Stromal cell of bone marrow (primary cell): ENCODE measurements around the gene APOBEC3C.
"Not testable (repeated sequence)": the region's sequence is repeated elsewhere in the genome, so short reads cannot be mapped to it uniquely, and the experiment has no call there.

ENCODE experiments used
- DNase-seq: peaks from one replicate; pipeline ENCODE4 v3.0.0-alpha.2; 2012; ENCODE audit warnings: low read depth

APOBEC3C gene

DNA sequence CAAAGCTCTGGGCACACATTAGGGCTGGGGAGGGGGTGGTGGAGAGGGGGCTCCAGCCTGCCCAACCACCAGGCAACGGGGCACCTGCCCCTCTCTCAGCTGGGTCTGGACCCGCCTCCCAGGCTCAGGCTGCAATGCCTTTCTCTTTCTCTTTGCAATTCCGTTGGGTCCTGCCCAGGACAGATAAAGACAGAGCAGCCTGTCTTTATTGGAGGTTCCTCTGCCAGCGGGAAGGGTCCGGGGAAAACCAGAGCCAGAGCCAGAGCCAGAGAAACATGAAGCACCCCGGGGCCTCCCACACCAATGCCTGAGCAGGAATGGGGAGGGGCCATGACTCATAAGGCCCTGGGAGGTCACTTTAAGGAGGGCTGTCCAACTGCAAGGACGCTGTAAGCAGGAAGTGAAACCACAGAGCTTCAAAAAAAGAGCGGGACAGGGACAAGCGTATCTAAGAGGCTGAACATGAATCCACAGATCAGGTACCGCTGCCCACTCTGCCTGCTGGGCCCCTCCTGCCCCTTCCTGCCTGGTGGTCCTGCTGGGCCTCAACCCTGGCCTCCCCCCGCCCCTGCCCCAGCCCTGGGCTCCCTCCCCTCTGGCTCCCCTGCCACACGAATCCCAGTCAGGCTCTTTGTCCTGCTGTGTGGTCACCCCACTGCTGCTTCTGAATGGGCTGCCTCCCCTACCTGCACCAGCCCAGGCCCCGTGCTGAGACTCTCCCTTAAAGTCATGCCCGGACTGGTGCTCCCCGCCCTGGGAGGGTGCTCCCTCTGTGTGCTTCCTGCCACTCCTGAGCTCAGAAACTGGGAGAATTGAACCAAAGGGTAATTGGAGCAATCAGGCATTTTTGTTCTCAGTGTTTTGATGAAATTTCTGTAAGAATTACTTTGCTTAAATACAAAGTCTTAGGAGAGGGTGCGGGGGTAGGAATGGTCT, 31.8 kb upstream of the APOBEC3C start, which contains the start of gene APOBEC3B:
APOBEC3B (plus strand) TSS at position 356 of the 936 bp plus-strand sequence; CDS start at position 463, 107 bp downstream.
- DNase-seq = peak; percentile 82

DNA sequence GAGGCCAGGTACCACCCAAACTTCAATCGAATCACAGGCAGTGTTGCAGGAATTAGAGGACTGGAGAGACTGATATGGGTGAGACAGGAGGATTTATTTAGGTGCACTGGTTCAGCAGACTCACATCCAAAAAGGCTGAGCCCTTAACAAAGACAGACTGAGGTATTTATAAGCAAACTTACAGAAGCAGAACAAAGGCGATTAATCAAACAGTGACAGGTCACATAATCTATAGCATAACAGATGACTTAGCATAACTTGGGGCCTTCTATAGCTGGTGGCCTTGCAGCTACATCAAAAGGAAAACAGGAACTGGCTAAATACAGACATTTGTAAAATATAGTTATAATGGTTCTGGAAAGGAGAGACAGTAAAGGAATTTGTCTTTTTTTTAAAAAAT, 29.8 kb upstream of the APOBEC3C start:
- no peak for DNase-seq

DNA sequence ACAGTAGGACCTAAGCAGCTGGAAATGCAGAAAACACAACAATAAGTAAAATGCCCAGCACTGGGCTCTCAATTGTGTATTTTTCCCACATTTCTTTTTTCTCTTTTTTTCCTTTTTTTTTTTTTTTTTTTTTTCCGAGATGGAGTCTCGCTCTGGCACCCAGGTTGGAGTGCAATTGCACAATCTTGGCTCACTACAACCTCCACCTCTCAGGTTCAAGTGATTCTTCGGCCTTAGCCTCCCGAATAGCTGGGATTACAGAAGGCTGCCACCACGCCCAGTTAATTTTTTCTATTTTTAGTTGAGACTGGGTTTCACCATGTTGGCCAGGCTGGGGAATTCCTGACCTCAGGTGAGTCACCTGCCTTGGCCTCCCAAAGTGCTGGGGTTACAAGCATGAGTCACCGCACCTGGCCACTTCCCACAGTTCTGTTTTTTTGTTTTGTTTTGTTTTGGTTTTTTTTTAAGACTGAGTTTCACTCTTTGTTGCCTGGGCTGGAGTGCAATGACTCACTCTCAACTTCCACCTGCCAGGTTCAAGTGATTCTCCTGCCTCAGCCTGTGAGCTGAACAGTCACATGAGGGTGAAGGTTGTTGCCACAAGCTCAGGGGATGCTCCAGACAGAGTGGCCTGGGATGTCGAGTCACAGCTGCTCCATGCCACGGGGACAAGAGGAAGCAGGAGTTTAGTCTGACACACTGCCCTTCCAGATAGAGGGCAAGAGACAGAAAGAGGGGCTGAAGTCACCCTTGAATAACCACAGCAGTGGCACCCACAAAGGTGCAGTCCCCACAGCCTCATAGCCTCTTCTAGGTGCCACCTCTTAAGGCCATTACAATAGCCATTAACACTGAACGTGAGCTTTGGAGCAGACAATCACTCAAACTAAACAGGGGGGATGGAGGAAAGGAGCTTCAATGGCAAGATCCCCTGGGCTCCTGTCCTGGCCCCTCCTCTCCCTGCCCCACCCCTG, 29.0 kb upstream of the APOBEC3C start:
- not testable (repeated sequence) for DNase-seq

DNA sequence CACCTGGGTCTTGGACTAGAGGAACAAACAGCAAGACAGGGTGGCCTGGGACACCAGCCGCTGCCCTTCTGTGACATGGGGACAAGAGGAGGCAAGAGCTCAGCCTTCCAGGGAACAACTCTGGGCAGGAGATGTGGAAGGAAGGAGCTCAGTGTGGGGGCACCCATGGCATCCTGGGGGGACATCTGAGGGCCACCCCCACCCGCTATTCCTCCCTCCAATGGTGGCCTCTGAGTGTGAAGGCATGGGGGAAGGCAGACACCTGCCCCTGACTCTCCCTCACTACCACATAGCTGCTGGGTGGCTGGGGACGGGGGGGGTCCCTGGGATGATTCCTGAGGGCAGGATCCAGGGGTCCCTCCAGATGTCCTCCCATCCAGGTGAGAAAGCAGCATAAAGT, 27.4 kb upstream of the APOBEC3C start:
- no peak for DNase-seq

DNA sequence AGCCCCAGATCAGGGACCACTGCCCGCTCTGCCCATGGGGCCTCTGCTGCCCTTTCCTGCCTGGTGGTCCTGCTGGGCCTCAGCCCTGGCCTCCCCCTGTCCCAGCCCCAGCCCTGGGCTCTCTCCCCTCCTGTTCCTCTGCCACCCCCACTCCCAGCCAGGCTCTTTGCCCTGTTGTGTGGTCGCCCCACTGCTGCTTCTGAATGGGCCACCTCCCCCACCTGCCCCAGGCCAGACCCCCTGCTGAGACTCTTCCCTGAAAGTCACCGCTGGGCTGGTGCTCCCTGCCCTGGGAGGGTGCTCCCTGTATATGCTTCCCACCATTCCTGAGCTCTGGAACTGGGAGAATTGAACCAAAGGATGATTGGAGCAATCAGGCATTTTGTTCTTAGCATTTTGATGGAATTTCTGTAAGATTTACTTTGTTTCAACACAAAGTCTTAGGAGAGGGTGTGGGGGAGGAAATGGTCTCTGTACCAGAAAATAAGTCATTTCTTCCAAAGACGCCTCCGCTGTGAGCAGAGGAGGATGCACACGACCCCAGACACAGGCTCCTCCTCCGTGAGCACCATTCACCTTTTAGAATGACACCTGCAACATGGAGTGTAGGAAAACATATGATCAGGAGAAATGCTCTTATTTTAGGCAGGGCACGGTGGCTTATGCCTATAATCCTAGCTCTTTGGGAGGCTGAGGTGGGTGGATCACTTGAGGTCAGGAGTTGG, 26.7 kb upstream of the APOBEC3C start:
- DNase-seq = no peak

DNA sequence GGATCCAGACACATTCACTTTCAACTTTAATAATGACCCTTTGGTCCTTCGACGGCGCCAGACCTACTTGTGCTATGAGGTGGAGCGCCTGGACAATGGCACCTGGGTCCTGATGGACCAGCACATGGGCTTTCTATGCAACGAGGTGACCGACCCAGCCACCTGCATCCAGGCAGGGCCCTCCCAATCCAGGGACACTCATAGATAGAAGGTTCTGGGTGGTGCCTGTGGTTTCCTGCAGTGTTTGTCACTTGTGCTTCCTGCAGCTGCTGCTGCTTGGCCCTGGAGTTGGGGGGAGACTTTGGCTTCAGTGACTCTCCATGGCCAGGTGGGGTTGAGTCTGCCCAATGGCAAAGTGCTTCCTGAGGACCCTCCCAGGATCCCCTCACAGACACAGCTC, 24.6 kb upstream of the APOBEC3C start:
- no peak for DNase-seq

DNA sequence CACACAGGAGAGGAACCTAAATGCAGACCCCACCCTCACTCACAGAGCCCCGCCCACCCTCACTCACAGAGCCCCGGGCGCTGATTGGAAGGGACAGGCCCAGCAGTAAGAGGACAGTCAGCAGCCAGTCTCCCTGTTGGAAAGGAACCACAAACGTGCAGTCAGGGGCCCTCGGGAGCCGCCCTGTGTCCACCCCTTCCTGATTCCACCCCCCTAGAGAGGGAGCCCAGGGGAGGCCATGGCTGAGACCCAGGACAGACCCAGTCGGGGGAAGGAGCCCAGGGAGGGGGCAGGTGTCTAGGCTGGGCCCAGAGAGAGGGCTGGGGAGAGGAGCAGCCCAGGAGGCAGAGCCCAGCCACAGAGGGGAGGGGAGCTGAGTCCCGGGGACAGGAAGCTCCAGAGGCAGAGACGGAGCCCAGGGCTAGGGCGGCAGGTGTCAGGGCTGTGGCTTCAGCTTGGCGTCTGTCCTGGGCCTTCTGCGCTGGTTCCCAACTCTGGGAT, 21.1 kb upstream of the APOBEC3C start:
- DNase-seq = not testable (repeated sequence)

DNA sequence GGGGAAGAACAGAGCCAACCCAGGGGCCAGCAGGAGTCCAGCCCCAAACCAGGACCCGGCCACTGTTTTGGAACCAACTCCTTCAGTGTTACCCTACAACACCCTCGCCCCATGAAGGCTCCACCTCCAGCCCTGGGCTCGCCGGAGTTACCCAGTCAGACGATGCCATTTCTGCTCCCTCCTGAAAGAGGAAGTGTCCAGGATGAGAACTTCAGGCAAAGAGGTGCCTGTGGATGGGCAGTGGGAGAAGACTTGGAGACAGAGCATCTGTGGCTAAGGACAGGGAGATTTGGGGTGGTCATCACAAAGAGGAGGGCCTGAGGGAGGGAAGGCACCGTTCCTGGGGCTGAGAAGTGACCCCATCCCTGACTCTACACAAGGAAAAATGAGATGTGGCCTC, 18.0 kb upstream of the APOBEC3C start:
- DNase-seq = no peak

DNA sequence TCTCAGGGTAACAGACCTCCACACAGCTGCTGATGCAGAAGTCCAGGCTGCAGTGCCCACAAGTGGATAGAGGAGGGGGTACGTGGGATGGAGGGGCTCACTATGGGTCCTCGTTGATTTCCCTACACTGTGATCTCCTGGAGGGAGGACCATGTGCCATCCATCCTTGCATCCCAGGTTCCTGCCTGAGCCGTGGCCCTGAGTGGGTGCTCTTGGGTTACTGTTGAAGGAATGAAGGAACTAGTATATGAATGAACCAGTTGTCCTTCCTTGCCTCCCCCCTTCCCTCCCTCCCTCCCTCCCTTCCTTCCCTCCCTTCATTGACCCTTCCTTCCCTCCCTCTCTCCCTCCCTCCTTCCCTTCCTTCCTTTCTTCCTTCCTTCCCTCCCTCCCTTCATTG, 16.5 kb upstream of the APOBEC3C start:
- DNase-seq = no peak

DNA sequence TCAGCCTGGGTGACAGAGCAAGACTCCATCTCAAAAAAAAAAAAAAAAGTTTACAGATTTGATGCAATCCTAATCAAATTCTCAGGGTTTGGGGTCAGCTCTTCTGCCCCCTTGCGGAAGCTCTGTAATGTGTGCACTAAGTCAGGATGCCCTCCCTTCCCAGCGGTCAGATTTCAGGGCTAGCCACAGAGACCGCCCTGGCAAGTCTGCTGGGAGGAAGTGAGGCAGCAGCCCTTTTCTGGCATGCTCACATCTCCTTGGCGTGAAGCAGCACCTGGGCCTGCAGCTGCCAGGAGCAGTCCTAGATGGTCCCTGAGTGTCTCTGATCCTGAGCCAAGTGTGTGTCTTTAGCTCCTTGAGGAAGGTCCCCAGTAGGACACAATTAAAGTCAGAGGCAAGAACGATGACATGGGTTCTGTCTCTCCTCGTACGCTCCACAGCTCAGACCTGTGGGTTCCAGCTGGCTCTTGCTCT, 10.9 kb upstream of the APOBEC3C start:
- peak; percentile 83 for DNase-seq

DNA sequence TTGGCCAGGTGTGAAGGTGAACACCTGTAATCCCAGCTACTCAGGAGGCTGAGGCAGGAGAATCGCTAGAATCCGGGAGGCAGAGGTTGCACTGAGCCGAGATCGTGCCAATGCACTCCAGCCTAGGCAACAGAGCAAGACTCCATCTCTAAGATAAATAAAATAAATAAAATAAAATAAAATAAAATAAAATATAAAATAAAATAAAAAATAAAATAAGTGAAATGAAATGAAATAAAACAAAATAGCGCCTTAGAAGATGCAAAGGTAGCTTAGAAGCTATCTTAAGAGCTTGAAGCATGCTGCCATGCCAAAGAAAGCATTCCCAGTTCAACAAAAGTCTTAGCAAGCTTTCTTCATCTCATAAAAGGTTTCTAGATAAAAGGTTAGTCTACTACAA, 6.9 kb upstream of the APOBEC3C start:
- no peak for DNase-seq

DNA sequence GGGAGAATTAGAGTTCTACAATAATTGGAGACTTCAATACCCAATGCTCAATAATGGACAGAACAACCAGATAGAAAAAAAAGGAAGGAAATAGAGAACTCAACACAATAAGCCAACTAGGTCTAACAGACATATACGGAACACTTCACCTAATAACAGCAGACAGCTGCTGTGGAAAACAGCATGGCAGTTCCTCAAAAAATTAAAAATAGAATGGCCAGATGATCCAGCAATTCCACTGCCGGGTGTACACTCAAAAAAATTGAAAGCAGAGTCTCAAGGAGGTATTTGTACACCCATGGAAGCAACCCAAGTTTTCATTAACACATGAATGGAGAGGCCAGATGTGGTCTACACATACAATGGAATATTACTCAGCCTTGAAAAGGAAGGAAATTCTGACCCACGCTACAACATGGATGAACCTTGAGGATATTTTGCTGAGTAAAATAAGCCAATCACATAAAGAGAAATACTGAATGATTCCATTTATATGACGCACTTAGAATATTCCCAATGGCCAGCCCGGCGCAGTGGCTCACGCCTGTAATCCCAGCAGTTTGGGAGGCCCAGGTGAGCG, 5.7 kb upstream of the APOBEC3C start:
- not testable (repeated sequence) for DNase-seq

DNA sequence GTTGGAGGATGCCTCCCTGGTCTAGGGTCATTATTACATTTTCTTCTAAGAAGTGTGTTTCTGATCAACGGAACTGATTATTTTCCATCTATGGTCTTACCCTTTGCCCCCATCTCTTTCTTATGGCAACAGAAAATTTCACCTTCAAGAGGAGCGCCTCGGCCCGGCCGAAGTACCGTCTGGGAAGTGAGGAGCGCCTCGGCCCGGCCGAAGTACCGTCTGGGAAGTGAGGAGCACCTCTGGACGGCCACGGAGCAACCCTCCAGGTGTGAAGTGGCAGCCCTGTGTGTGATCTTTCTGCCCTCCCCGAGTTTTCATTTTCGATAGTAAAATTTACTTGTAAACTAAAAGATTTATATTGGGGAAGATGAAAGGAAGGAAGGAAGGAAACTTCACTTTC, 3.1 kb upstream of the APOBEC3C start:
- DNase-seq = no peak

DNA sequence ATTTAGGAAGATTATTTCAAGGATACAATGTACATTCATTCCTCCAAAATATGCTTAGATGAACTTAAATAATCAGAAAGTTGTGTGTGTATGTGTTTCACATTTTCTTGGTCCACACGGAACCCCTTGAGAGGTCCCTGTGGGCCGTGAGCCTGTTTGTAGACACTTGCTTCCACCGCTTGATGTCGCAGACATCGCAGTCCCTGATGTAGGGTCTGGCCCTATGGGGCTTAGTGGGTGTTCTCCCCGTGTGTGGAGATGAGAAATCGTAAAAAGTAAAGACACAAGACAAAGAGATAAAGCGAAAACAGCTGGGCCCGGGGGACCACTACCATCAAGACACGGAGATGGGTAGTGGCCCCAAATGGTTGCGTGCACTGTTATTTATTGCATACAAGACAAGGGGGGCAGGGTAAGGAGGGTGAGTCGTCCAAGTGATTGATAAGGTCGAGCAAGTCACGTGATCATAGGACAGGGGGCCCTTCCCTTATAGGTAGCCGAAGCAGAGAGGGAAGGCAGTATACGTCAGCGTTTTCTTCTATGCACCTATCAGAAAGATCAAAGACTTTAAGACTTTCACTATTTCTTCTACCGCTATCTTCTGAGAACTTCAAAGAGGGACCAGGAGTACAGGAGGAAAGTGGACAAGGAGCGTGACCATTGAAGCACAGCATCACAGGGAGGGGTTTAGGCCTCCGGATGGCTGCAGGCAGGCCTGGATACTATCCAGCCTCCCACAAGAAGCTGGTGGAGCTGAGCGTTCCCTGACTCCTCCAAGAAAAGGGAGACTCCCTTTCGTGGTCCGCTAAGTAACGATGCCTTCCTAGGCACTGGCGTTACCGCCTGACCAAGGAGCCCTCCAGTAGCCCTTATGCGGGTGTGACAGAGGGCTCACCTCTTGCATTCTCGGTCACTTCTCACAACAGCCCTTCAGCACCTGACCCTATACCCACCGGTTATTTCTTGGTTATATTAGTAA, 1.2 kb upstream of the APOBEC3C start:
- DNase-seq = no peak

DNA sequence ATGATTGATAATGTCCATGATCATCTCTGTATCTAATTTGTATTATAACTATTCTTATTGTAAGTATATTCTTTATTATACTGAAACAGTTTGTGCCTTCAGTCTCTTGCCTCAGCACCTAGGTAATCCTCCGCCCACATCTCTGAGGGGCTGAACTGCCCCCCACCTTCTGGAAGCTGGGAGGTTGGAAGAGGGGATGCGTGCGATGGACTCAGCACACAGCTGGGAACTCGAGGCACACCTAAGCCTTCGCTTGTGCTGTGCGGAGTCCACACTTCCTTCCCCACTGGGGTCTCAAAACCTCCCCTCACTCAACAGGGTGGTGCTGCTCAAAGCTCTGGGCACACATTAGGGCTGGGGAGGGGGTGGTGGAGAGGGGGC, 506 bp upstream of the APOBEC3C start:
- DNase-seq = not testable (repeated sequence)

DNA sequence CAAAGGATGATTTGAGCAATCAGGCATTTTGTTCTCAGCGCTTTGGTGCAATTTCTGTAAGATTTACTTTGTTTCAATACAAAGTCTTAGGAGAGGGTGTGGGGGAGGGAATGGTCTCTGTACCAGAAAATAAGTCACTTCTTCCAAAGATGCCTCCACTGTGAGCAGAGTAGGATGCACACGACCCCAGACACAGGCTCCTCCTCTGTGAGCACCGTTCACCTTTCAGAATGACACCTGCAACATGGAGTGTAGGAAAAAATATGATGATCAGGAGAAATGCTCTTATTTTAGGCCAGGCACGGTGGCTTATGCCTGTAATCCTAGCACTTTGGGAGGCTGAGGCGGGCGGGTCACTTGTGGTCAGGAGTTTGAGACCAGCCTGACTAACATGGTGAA, 665 bp downstream of the APOBEC3C start:
- not testable (repeated sequence) for DNase-seq

DNA sequence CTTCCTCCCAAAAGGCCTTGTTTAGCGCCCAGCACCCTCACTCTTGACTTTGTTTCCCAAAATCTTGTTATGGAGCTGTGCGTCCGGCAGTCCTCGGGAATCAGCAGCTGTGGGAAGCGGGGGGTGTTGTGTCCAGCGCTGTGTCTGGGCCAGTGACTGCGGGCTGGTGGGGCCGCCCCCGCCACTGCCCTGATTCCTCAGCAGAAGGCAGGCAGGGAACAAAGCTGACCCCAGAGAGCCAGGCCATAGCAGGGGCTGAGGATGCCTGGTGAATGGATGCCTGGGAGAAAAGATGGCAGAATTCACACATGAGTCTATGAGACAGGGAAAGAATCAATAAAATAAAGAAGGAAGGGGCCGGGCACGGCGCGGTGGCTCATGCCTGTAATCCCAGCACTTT, 2.5 kb downstream of the APOBEC3C start:
- DNase-seq = no peak

DNA sequence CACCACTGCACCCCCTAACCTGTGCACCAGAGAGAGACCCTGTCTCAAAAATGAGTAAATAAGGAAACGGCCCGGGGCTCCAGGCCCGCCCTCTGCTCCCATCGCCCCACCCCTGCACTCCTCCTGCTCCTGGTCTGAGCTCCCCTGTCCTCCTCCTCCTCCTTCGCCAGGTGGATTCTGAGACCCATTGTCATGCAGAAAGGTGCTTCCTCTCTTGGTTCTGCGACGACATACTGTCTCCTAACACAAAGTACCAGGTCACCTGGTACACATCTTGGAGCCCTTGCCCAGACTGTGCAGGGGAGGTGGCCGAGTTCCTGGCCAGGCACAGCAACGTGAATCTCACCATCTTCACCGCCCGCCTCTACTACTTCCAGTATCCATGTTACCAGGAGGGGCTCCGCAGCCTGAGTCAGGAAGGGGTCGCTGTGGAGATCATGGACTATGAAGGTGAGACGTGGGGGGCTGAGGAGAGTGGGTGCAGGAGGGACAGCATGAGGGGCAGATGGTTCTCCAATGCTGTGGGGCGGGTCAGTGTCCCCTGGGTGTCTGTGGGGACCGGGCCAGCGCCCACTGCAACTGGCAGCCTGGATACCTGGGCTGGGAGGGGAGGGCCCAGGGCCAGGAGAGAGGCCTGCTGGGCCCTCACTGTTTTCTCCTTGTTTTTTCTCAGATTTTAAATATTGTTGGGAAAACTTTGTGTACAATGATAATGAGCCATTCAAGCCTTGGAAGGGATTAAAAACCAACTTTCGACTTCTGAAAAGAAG, 3.7 kb downstream of the APOBEC3C start:
- DNase-seq = no peak

DNA sequence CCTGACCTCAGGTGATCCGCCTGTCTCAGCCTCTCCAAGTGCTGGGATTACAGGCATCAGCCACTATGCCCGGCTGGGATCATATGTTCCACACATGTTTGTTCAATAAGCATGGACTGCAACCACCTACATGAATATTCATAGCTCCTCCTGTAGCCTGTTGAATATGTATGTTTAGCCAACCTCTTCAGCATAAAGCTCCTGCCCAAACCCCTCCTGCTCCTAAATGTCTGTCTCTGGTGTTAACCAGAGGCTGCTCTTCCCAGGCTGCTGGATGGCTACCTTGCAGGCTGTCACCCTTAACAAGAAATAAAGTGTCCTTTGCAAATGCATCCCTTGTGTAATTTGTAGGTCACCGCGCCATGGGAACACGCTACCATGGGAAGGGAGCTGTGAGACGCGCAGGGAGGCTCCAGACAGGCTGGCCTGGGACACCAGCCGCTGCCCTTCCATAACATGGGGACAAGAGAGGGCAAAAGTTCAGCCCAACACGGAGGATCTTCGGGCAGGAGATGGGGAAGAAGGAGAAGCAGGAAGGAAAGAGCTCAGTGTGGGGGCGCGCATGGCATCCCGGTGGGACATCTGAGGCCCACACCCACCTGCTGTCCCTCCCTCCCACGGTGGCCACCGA, 6.1 kb downstream of the APOBEC3C start:
- not testable (repeated sequence) for DNase-seq
